ENCODE measurements around the gene GLDN. TPM values are rescaled to one million over a fixed set of nuclear protein-coding genes. Genes with fewer than 3 reads are reported as not detected.

Gene GLDN
- polyA plus RNA-seq, 1 donor from 2014 or later = 0.58 TPM

DNA sequence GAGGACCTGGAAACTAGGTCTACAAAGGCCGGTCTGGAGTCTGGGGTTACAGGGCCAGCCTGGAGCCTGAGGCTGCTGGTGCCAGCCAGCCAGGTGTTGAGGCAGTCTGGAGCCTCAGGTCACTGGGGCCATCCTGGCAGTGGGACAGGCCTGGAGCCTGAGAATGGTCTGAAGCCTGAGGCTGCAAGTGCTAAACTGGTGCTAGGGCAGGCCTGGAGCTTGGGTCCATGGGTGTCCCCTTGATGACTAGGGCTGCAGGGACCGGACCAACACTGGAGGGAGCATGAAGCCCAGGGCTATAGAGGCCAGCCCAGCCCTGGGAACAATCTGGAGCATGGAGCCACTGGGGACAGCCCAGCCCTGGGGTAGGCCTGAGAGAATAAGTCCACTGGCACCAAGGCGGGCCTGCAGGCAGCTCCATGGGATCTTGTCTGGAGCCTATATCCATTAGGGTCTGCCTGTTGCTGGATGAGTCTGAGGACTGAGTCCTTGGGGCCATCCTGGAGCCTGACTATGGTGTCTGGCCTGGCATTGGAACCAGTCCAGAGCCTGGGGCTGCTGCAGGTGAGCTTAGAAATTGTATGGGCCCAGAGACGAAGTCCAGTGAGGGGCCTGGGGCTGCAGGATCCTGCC, 101.9 kb downstream of the GLDN start:
- H3K27me3 ChIP-seq (ENCODE audit: insufficient read depth, low read depth, low read length) = no peaks in the 10 kb centered on the region
- no peak overlapping the region for H3K4me3 ChIP-seq (ENCODE audit: low read length)
- no peaks in the 10 kb centered on the region for H3F3A ChIP-seq (ENCODE audit: insufficient read depth, low read length, poor library complexity, severe bottlenecking)
- no peaks in the 10 kb centered on the region for H3K79me2 ChIP-seq (replicated peaks; ENCODE audit: insufficient read depth, low read length)
- TF ChIP-seq REST (IDR thresholded peaks at IDR 0.05; ENCODE audit: borderline replicate concordance) (no peak), CTCF (IDR thresholded peaks at IDR 0.05; ENCODE audit: poor library complexity, severe bottlenecking) (no peak), RAD21 (conservative IDR thresholded peaks at IDR 0.05) (no peak), EP300 (conservative IDR thresholded peaks at IDR 0.05; ENCODE audit: poor library complexity, severe bottlenecking) (no peak), TAF1 (IDR thresholded peaks at IDR 0.05; ENCODE audit: low read depth) (no peak), POLR2AphosphoS5 (IDR thresholded peaks at IDR 0.05) (no peak), MXI1 (conservative IDR thresholded peaks at IDR 0.05; ENCODE audit: poor library complexity, severe bottlenecking) (no peak), SMC3 (conservative IDR thresholded peaks at IDR 0.05; ENCODE audit: poor library complexity) (no peak)
- no peaks in the 10 kb centered on the region for H3K9me3 ChIP-seq (ENCODE audit: low read length)
- H3K36me3 ChIP-seq (ENCODE audit: insufficient read depth, low read length) = no peaks in the 10 kb centered on the region
- no peak overlapping the region for H3K9ac ChIP-seq (ENCODE audit: low read length)
- no peak overlapping the region for H2AFZ ChIP-seq (ENCODE audit: low read depth, low read length)
- no peaks in the 10 kb centered on the region for H3K9me2 ChIP-seq (ENCODE audit: insufficient read depth, low read length)
- no peak overlapping the region for H3K4me2 ChIP-seq (ENCODE audit: low read length)
- H4K20me1 ChIP-seq (ENCODE audit: insufficient read depth) = no peaks in the 10 kb centered on the region
- H3K27ac ChIP-seq (ENCODE audit: low read length) = no peak overlapping the region

DNA sequence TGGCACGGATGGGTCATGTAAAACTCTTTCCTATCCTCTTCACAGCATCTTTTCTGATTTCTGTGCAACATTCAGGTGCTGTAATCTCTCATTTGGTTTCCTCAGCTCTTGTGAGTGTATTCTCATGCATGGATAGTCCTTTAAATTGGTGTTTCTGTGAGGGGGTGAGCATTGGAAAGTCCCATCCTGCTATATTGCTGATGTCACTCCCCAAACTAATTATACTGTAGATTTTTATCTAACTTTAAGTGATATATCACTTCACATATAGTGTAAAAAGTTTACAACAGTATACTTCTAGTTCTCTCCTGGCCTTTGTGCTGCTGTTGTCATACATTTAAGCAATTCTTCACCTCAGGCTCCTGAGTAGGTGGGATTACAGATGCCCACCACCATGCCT, 102.7 kb downstream of the GLDN start:
- Histone ChIP-seq H2AFZ (ENCODE audit: low read depth, low read length) (no peak overlapping the region), H3F3A (ENCODE audit: insufficient read depth, low read length, poor library complexity, severe bottlenecking) (no peaks in the 10 kb centered on the region), H3K4me2 (ENCODE audit: low read length) (no peak overlapping the region), H3K9me2 (ENCODE audit: insufficient read depth, low read length) (no peaks in the 10 kb centered on the region), H3K27me3 (ENCODE audit: insufficient read depth, low read depth, low read length) (no peaks in the 10 kb centered on the region), H4K20me1 (ENCODE audit: insufficient read depth) (no peaks in the 10 kb centered on the region), H3K36me3 (ENCODE audit: insufficient read depth, low read length) (no peaks in the 10 kb centered on the region), H3K9ac (ENCODE audit: low read length) (no peak overlapping the region), H3K9me3 (ENCODE audit: low read length) (no peaks in the 10 kb centered on the region), H3K27ac (ENCODE audit: low read length) (no peak overlapping the region), H3K79me2 (replicated peaks; ENCODE audit: insufficient read depth, low read length) (no peaks in the 10 kb centered on the region), H3K4me3 (ENCODE audit: low read length) (no peak overlapping the region)
- TF ChIP-seq POLR2AphosphoS5 (IDR thresholded peaks at IDR 0.05) (no peak), CTCF (IDR thresholded peaks at IDR 0.05; ENCODE audit: poor library complexity, severe bottlenecking) (no peak), REST (IDR thresholded peaks at IDR 0.05; ENCODE audit: borderline replicate concordance) (no peak), SMC3 (conservative IDR thresholded peaks at IDR 0.05; ENCODE audit: poor library complexity) (no peak), TAF1 (IDR thresholded peaks at IDR 0.05; ENCODE audit: low read depth) (no peak), EZH2 (IDR thresholded peaks at IDR 0.05; ENCODE audit: borderline replicate concordance, insufficient read depth, low read length, poor library complexity, severe bottlenecking) (no peak), EP300 (conservative IDR thresholded peaks at IDR 0.05; ENCODE audit: poor library complexity, severe bottlenecking) (no peak), RAD21 (conservative IDR thresholded peaks at IDR 0.05) (no peak), MXI1 (conservative IDR thresholded peaks at IDR 0.05; ENCODE audit: poor library complexity, severe bottlenecking) (no peak)

Data from neural cell (in vitro differentiated cells).